Measurements from ENCODE around the gene PABPC1L.

DNA sequence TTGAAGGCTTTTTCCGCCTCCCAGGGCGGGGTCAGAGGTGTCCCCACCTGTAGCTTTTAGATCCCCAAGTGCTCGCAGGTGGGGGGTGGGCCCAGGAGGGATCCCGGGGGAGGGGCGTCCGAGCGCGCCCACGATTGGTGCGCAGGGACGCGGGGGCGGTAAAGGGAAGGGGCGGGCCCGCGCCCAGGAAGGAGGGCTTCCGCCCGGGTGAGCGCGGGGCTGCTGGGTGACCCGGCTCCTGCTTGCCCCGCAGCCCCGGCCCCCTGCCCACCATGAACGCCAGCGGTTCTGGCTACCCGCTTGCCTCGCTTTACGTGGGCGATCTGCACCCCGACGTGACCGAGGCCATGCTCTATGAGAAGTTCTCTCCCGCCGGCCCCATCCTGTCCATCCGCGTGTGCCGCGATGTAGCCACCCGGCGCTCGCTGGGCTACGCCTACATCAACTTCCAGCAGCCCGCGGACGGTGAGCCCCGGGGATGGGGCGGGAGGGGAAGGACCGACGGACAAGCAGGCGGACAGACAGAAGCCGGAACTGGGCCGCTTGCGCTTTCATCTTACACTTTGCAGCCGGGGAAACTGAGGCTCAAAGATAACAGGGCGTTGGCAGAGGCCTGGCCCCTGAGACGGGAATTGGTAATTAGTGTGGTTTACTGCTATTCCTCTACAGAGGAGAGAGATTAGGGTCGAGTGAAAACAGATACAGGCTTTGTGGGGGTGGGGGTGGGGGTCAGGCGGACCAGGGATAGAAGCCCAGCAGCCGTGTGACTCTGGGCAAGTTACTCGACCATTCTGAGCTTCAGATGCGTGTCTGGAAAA lies at the start of gene PABPC1L:
- TF ChIP-seq CTCF (IDR thresholded peaks at IDR 0.05) (no peak), POLR2AphosphoS5 (IDR thresholded peaks at IDR 0.05) (no peak)
